Duodenal mucosa (tissue), 2 donors: ENCODE data around the gene PLK1.

Experiments used
- H3K27ac ChIP-seq: one replicate; pipeline ENCODE4 v1.7.0; 2013; ENCODE audit warnings: low read depth, low read length
- H3K27me3 ChIP-seq, 2 donors: one replicate each; pipeline ENCODE4 v1.7.0; 2013; ENCODE audit warnings: low read length in 2 of 2, control low read depth in 1 of 2; ENCODE audit not compliant: insufficient read depth in 2 of 2, control insufficient read depth in 1 of 2
- H3K36me3 ChIP-seq, 2 donors: one replicate each; pipeline ENCODE4 v1.7.0; 2013; ENCODE audit warnings: low read length in 2 of 2, control low read depth in 1 of 2; ENCODE audit not compliant: insufficient read depth in 2 of 2, control insufficient read depth in 1 of 2
- H3K4me1 ChIP-seq, 2 donors: one replicate each; pipeline ENCODE4 v1.7.0; 2013; ENCODE audit warnings: low read length in 2 of 2, control low read depth in 1 of 2; ENCODE audit not compliant: insufficient read depth in 2 of 2, control insufficient read depth in 1 of 2
- H3K4me3 ChIP-seq, 2 donors: one replicate each; pipeline ENCODE4 v1.7.0; 2013; ENCODE audit warnings: low read length in 2 of 2, low read depth in 1 of 2
- H3K9ac ChIP-seq, 2 donors: one replicate each; pipeline ENCODE4 v1.7.0; 2013; ENCODE audit warnings: low read length in 2 of 2, low read depth in 1 of 2
- H3K9me3 ChIP-seq, 2 donors: one replicate each; pipeline ENCODE4 v1.7.0; 2013; ENCODE audit warnings: low read length in 2 of 2, control low read depth in 1 of 2; ENCODE audit not compliant: control insufficient read depth in 1 of 2

Gene PLK1

DNA sequence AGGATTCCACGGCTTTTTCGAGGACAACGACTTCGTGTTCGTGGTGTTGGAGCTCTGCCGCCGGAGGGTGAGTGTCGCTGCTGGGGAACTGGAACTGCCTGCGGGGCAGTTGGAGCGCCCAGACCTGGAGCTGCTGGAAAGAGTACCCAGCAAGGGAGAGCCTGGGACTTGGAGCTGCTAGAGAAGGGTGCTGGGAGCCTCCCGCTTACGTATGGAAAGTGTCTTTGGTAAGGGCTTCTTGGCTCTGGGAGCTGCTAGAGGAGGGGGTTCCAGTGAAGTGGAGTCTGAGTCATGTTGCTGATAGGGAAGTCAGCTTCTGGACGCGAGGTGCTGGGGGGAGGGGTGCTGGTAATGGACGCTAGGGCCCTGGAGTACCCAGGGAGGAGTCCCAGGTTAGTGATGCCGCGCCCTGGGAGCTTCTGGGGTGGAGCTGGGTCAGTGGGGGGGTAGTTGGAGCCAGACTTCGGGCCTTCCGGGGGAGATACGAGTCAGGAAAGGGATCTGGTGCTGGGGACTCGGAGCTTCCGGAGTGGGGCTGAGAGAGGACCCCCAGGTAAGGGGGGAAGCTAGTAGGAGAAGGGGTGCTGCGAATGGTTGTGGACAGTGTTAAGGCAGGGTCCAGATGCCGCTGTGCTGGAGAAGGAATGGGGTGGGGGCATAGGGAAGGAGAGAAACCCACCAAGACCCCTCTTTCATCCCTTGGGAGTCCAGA is 741 bp downstream of the PLK1 start:
- no peaks in the 10 kb centered on the region for H3K9me3 ChIP-seq
- H3K36me3 ChIP-seq, result peaks cover 17 to 36% of the 10 kb centered on the region in 2 donors
- peak overlapping the region; percentile 69 to 76 for H3K4me3 ChIP-seq
- no peaks in the 10 kb centered on the region for H3K27me3 ChIP-seq
- H3K9ac ChIP-seq, result peak overlapping the region; percentile 54 to 63
- H3K27ac ChIP-seq, result no peak overlapping the region
- peaks cover 38 to 41% of the 10 kb centered on the region in 2 donors for H3K4me1 ChIP-seq

DNA sequence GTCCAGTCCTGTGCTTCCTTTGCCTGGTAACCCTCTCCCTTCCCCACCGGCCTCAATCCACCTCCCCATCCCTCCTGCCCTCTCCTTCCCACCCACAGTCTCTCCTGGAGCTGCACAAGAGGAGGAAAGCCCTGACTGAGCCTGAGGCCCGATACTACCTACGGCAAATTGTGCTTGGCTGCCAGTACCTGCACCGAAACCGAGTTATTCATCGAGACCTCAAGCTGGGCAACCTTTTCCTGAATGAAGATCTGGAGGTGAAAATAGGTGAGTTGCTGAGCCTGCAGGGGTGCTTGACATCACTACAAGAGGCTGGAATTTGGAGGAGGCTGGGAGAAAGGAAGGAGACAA is 1.3 kb downstream of the PLK1 start:
- H3K4me1 ChIP-seq, result peaks cover 38 to 41% of the 10 kb centered on the region in 2 donors
- peak overlapping the region; percentile 69 to 76 for H3K4me3 ChIP-seq
- H3K9me3 ChIP-seq, result no peaks in the 10 kb centered on the region
- H3K27me3 ChIP-seq, result no peaks in the 10 kb centered on the region
- H3K27ac ChIP-seq, result no peak overlapping the region
- peak overlapping the region; percentile 54 to 63 for H3K9ac ChIP-seq
- peaks cover 17 to 34% of the 10 kb centered on the region in 2 donors for H3K36me3 ChIP-seq

DNA sequence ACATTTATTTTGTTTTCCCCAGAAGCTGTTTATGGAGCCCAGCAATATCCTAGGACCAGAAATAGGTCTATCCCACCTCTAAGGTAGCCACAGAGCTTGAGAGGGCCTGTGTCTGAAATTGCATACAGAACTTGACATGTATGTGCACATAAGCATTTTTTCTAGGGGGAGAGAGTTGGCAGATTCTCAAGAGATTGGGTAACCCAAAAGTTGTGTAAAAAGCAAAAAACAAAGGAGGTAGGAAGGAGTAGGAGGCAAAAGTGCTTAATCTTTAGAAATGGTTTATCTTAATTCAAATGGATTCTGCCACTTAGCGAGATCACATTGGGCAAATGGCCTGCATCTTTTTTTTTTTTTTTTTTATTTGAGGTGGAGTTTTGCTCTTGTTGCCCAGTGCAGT is 3.5 kb downstream of the PLK1 start:
- Histone ChIP-seq H3K9ac (no peak overlapping the region), H3K27me3 (no peaks in the 10 kb centered on the region), H3K4me3 (no peak overlapping the region), H3K27ac (no peak overlapping the region), H3K9me3 (no peaks in the 10 kb centered on the region), H3K36me3 (peaks cover 17 to 39% of the 10 kb centered on the region in 2 donors), H3K4me1 (peaks cover 30 to 33% of the 10 kb centered on the region in 2 donors)

DNA sequence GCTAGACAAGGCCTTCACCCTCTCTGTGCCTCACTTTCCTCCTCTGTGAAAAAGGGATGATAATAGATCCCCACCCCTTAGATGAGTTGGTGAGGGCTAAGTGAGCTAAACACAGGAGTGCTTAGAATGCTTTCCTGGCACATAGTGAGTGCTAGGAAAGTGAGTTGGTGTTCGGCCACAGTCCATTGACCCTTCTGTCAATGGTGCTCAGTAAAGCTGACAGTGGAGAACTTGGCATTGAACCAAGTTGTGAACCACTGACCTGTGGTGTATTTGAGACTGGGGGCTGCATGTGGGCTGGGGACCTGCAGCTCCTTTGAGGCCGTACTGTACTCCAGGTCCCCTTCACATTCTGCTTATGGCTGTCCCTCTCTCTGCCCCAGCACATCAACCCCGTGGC is 4.8 kb downstream of the PLK1 start:
- Histone ChIP-seq H3K27ac (no peak overlapping the region), H3K36me3 (peaks cover 20 to 52% of the 10 kb centered on the region in 2 donors), H3K4me1 (peaks cover 20 to 21% of the 10 kb centered on the region in 2 donors), H3K9me3 (no peaks in the 10 kb centered on the region), H3K9ac (no peak overlapping the region), H3K27me3 (no peaks in the 10 kb centered on the region), H3K4me3 (no peak overlapping the region)

DNA sequence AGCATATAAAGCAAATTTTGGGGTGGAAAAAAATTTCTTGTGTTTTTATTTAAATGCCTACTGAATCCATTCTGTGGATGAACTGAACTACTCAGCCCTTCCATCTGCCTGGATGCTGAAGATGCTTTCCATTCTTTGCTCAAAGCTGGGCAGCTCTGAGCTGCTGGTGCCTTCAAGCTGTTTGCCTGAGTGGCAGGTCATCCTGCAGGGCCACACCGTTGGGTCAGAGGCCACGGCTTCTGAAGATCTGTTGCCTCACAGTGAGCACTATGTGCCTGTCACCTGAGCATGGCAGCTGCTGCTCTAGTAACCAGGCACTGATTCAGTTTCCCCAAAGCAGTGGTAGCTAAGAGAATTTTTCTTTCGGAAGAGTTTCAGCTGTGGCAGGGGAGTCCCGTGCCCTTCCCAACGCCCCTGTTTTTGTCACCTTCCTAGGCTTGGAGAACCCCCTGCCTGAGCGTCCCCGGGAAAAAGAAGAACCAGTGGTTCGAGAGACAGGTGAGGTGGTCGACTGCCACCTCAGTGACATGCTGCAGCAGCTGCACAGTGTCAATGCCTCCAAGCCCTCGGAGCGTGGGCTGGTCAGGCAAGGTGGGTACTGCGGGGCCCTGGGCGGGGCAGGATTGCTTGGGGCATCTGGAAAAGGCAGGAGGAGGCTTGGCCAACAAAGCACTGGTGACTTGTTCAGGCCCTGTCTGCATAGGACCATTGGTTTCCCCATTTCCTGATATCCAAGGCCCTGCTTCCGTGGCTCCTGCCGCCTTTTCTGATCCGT is 8.5 kb downstream of the PLK1 start:
- Histone ChIP-seq H3K9ac (no peak overlapping the region), H3K36me3 (peaks cover 26 to 73% of the 10 kb centered on the region in 2 donors)

GRCh38 chr16:23689442-23690187 is 10.9 kb downstream of the PLK1 start:
- H3K27me3 ChIP-seq, result no peaks in the 10 kb centered on the region
- no peak overlapping the region for H3K4me3 ChIP-seq
- no peak overlapping the region for H3K27ac ChIP-seq

More for the DNA sequence above, 8.5 kb downstream of the PLK1 start:
- no peaks in the 10 kb centered on the region for H3K4me1 ChIP-seq
- H3K9me3 ChIP-seq, result no peaks in the 10 kb centered on the region
- H3K27me3 ChIP-seq, result no peaks in the 10 kb centered on the region
- no peak overlapping the region for H3K27ac ChIP-seq
- no peak overlapping the region for H3K4me3 ChIP-seq

GRCh38 chr16:23690771-23691482 is 12.2 kb downstream of the PLK1 start:
- Histone ChIP-seq H3K9ac (no peak overlapping the region), H3K9me3 (no peaks in the 10 kb centered on the region), H3K36me3 (peaks cover 27 to 69% of the 10 kb centered on the region in 2 donors), H3K27ac (no peak overlapping the region), H3K4me1 (no peaks in the 10 kb centered on the region), H3K27me3 (no peaks in the 10 kb centered on the region), H3K4me3 (no peak overlapping the region)

More at GRCh38 chr16:23689442-23690187, 10.9 kb downstream of the PLK1 start:
- Histone ChIP-seq H3K4me1 (no peaks in the 10 kb centered on the region), H3K9ac (no peak overlapping the region), H3K36me3 (peaks cover 24 to 67% of the 10 kb centered on the region in 2 donors), H3K9me3 (no peaks in the 10 kb centered on the region)

- H3K9me3 ChIP-seq, result no peaks in the 10 kb centered on the region
- peaks cover 32 to 67% of the 10 kb centered on the region in 2 donors for H3K36me3 ChIP-seq
- no peak overlapping the region for H3K4me3 ChIP-seq
- H3K9ac ChIP-seq, result no peak overlapping the region
- H3K27me3 ChIP-seq, result no peaks in the 10 kb centered on the region
- no peaks in the 10 kb centered on the region for H3K4me1 ChIP-seq
- H3K27ac ChIP-seq, result no peak overlapping the region
Measured at GRCh38 chr16:23691483-23692189, 12.9 kb downstream of the PLK1 start.

DNA sequence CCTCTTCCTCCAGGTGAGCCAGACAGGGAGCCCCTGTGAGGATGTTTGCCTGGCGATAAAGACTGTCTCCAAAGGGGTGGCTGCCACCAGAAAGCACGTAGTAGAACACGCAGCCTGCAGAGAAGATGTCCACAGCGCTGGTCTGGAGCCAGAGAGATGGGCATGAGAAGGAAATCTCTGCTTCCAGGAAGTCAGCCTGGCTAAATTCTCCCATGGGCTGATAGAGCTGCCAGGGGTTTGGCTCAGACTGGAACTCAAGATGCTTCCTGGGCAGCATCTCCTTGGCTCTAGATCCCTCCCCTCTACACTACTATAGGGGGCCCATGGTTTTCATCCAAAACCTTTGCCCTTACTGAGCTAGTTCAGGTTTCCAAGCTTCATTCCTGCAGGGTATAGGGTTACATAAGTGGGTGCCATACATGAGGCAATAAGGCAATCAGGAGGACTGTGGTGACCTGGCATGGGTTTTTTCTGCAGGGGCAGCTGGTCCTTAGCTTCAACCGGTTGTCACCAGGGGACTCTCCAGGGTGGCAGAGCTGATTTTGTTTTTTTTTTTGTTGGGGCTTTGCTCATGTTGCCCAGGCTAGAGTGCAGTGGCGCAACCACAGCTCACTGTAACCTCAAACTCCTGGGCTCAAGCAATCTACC is 13.6 kb downstream of the PLK1 start:
- Histone ChIP-seq H3K4me1 (no peaks in the 10 kb centered on the region), H3K9me3 (no peaks in the 10 kb centered on the region), H3K27me3 (no peaks in the 10 kb centered on the region), H3K36me3 (peaks cover 33 to 62% of the 10 kb centered on the region in 2 donors), H3K4me3 (no peak overlapping the region), H3K27ac (no peak overlapping the region), H3K9ac (no peak overlapping the region)
